Fibroblast of villous mesenchyme (primary cell): ENCODE measurements around the gene PTPRN2. TPM values are rescaled to one million over a fixed set of nuclear protein-coding genes. Genes with fewer than 3 reads are reported as not detected.

Source experiments
- DNase-seq: peaks from one replicate; pipeline ENCODE4 v3.0.0-alpha.2; 2010; ENCODE audit warnings: low read depth
- H3K4me3 ChIP-seq: 2 replicates; pipeline ENCODE4 v1.5.1; 2011; ENCODE audit warnings: low read depth, mild to moderate bottlenecking, low read length
- total RNA-seq: library from RNA; depleted of rRNA; stranded (reverse); fragments of >200 nt; gene quantifications from 2 replicates; pipeline ENCODE4 v1.2.3, GENCODE V29; 2012
- TF ChIP-seq, protein P1 (sequence below): IDR thresholded peaks from 2 replicates; pipeline ENCODE4 v1.5.1; 2012; ENCODE audit warnings: low read depth, mild to moderate bottlenecking, low read length; ENCODE audit not compliant: insufficient read depth

The PTPRN2 gene
- total RNA-seq, 1 donor, result not detected

- TF ChIP-seq, protein P1, sequence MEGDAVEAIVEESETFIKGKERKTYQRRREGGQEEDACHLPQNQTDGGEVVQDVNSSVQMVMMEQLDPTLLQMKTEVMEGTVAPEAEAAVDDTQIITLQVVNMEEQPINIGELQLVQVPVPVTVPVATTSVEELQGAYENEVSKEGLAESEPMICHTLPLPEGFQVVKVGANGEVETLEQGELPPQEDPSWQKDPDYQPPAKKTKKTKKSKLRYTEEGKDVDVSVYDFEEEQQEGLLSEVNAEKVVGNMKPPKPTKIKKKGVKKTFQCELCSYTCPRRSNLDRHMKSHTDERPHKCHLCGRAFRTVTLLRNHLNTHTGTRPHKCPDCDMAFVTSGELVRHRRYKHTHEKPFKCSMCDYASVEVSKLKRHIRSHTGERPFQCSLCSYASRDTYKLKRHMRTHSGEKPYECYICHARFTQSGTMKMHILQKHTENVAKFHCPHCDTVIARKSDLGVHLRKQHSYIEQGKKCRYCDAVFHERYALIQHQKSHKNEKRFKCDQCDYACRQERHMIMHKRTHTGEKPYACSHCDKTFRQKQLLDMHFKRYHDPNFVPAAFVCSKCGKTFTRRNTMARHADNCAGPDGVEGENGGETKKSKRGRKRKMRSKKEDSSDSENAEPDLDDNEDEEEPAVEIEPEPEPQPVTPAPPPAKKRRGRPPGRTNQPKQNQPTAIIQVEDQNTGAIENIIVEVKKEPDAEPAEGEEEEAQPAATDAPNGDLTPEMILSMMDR, result no peak
- H3K4me3 ChIP-seq, result no peak overlapping the region
- DNase-seq, result no peak
Observed at GRCh38 chr7:157650801-157651200, 936.8 kb downstream of the PTPRN2 start.

GRCh38 chr7:157650131-157650631, 937.4 kb downstream of the PTPRN2 start:
- H3K4me3 ChIP-seq, result no peak overlapping the region
- DNase-seq, result no peak
- TF ChIP-seq, protein P1, result no peak

GRCh38 chr7:157646551-157646950, 941.1 kb downstream of the PTPRN2 start:
- no peak overlapping the region for H3K4me3 ChIP-seq
- no peak for DNase-seq
- TF ChIP-seq, protein P1, result no peak

DNA sequence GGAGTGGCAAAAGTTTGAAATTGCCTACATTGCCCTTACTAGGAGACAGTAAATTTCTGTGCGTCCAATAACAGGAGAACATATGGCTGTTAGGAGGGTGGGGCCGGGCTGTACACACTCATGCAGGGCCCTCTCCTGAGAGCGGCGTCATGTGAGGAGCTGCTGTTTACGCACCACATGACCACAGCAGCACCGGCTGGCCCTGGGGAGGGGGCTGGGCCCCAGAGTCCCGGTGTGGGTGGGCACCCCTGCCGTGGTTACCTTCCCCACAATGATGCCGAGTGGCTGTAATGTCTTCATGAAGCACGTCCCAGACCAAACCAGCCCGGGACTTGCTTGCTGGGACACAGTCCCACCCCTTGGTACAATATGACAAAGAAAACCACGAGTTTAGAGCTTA, 942.1 kb downstream of the PTPRN2 start:
- TF ChIP-seq, protein P1, result no peak
- no peak for DNase-seq

DNA sequence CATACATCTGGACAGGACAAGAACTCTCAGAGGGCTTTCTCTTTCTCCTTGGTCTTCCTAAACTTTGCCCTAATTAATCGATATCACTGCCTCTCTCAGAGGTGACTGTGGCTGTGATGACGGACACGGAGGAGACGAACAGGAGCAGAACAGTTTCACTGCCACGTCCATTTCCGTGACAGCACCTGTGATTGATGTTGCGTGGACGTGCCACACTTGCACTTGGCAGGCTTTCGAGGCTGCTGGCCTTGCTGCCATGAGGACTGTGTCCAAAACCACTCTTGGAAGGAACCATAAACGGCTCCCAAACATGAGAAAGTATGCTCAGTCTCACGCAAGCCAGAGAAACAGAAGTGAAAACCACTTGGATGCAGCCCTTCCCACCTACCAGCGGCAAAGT, 942.7 kb downstream of the PTPRN2 start:
- no peak overlapping the region for H3K4me3 ChIP-seq
- no peak for DNase-seq
- TF ChIP-seq, protein P1, result no peak

More for the DNA sequence above, 942.1 kb downstream of the PTPRN2 start:
- no peak overlapping the region for H3K4me3 ChIP-seq

DNA sequence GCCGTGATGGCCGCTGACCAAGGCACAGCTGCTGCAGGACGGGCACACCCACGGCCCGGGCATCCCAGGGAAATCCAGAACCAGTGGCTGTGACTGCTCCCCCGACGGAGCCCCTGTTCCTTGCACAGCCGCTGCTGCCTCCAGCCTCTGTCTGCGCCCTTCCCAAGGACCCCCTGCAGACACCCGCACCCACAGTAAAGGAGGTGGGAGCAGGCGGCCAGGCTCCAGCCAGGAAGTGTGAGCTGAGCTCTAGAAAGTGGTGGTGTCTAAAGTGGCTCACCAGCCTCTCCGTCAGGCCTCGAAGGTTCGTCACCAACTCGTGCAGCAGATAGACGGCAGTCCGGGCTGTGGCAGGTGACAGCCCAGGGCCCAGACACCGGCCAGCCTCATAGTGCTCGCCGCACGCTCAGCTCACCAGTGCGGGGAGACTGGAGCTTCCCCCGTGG, 944.1 kb downstream of the PTPRN2 start:
- TF ChIP-seq, protein P1, result no peak
- no peak overlapping the region for H3K4me3 ChIP-seq
- DNase-seq, result no peak

GRCh38 chr7:157641866-157642265, 945.8 kb downstream of the PTPRN2 start:
- no peak for DNase-seq
- TF ChIP-seq, protein P1, result no peak
- no peak overlapping the region for H3K4me3 ChIP-seq
